ENCODE measurements around the gene CYFIP1.

The CYFIP1 gene

GRCh38 chr15:22918596-22919140, 61.5 kb downstream of the CYFIP1 start:
- FAIRE-seq (no peak), DNase-seq (ENCODE audit: low spot score) (no peak)

- DNase-seq (ENCODE audit: low spot score), result peak; percentile 30
- FAIRE-seq, result no peak
These were observed 62.1 kb downstream of the CYFIP1 start for GRCh38 chr15:22918056-22918455.

GRCh38 chr15:22917556-22917955, 62.6 kb downstream of the CYFIP1 start:
- FAIRE-seq (no peak), DNase-seq (ENCODE audit: low spot score) (no peak)

- FAIRE-seq, result no peak
These were observed 63.4 kb downstream of the CYFIP1 start for GRCh38 chr15:22916606-22917350.

GRCh38 chr15:22915866-22916515, 64.2 kb downstream of the CYFIP1 start:
- FAIRE-seq (no peak), DNase-seq (ENCODE audit: low spot score) (no peak)

More at GRCh38 chr15:22916606-22917350, 63.4 kb downstream of the CYFIP1 start:
- no peak for DNase-seq (ENCODE audit: low spot score)

GRCh38 chr15:22913646-22914380, 66.4 kb downstream of the CYFIP1 start:
- no peak for FAIRE-seq

GRCh38 chr15:22912256-22912655, 67.9 kb downstream of the CYFIP1 start:
- DNase-seq (ENCODE audit: low spot score) (no peak), FAIRE-seq (no peak)

More at GRCh38 chr15:22913646-22914380, 66.4 kb downstream of the CYFIP1 start:
- no peak for DNase-seq (ENCODE audit: low spot score)

- FAIRE-seq, result no peak
These were observed 68.9 kb downstream of the CYFIP1 start for GRCh38 chr15:22911306-22911705.

GRCh38 chr15:22908830-22909229, 71.3 kb downstream of the CYFIP1 start:
- FAIRE-seq (no peak), DNase-seq (ENCODE audit: low spot score) (no peak)

More at GRCh38 chr15:22911306-22911705, 68.9 kb downstream of the CYFIP1 start:
- no peak for DNase-seq (ENCODE audit: low spot score)

- no peak for DNase-seq (ENCODE audit: low spot score)
- FAIRE-seq, result no peak
These were observed 72.8 kb downstream of the CYFIP1 start for GRCh38 chr15:22907161-22907950.

GRCh38 chr15:22904736-22905135, 75.4 kb downstream of the CYFIP1 start:
- FAIRE-seq (no peak), DNase-seq (ENCODE audit: low spot score) (no peak)

- FAIRE-seq, result no peak
- no peak for DNase-seq (ENCODE audit: low spot score)
These were observed 76.1 kb downstream of the CYFIP1 start for GRCh38 chr15:22903961-22904534.

GRCh38 chr15:22903427-22903826, 76.7 kb downstream of the CYFIP1 start:
- DNase-seq (ENCODE audit: low spot score) (no peak), FAIRE-seq (no peak)

GRCh38 chr15:22902981-22903380, 77.2 kb downstream of the CYFIP1 start:
- no peak for DNase-seq (ENCODE audit: low spot score)

GRCh38 chr15:22902578-22902977, 77.6 kb downstream of the CYFIP1 start:
- FAIRE-seq (no peak), DNase-seq (ENCODE audit: low spot score) (no peak)

More at GRCh38 chr15:22902981-22903380, 77.2 kb downstream of the CYFIP1 start:
- FAIRE-seq, result no peak

- no peak for FAIRE-seq
These were observed 78.1 kb downstream of the CYFIP1 start for GRCh38 chr15:22902046-22902445.

GRCh38 chr15:22895465-22896190, 84.5 kb downstream of the CYFIP1 start:
- peak; percentile 26 for DNase-seq (ENCODE audit: low spot score)

More at GRCh38 chr15:22902046-22902445, 78.1 kb downstream of the CYFIP1 start:
- DNase-seq (ENCODE audit: low spot score), result no peak

GRCh38 chr15:22893881-22894280, 86.3 kb downstream of the CYFIP1 start:
- FAIRE-seq, result no peak
- no peak for DNase-seq (ENCODE audit: low spot score)

More at GRCh38 chr15:22895465-22896190, 84.5 kb downstream of the CYFIP1 start:
- no peak for FAIRE-seq

GRCh38 chr15:22893081-22893480, 87.1 kb downstream of the CYFIP1 start:
- FAIRE-seq, result no peak

GRCh38 chr15:22892333-22892732, 87.8 kb downstream of the CYFIP1 start:
- DNase-seq (ENCODE audit: low spot score) (no peak), FAIRE-seq (no peak)

More at GRCh38 chr15:22893081-22893480, 87.1 kb downstream of the CYFIP1 start:
- DNase-seq (ENCODE audit: low spot score), result no peak
